K562 (cell line): Measurements from ENCODE around the gene MAP3K7. TPM values are rescaled to one million over a fixed set of nuclear protein-coding genes. Genes with fewer than 3 reads are reported as not detected.

Source experiments
- BRD9 ChIP-seq: fragments of 450-650 bp; IDR thresholded peaks from 2 replicates; pipeline ENCODE4 v1.6.1; 2018; ENCODE audit warnings: low read depth; ENCODE audit not compliant: partially characterized antibody
- BRF1 ChIP-seq: IDR thresholded peaks from 3 replicates; pipeline ENCODE4 v1.6.1; 2011; ENCODE audit warnings: borderline replicate concordance, mild to moderate bottlenecking; ENCODE audit not compliant: insufficient read length; ENCODE audit errors: extremely low read depth
- ELF4 ChIP-seq: fragments of 450-650 bp; formaldehyde crosslinking; IDR thresholded peaks from 2 replicates; pipeline ENCODE4 v1.4.0; 2022; ENCODE audit warnings: missing genetic modification characterization
- MBD2 ChIP-seq: sonication (generic); IDR thresholded peaks from 2 replicates; pipeline ENCODE4 v1.6.1; 2016; ENCODE audit warnings: low read depth, borderline replicate concordance
- NBN ChIP-seq: fragments of 450-650 bp; IDR thresholded peaks from 2 replicates; pipeline ENCODE4 v1.6.1; 2016; ENCODE audit warnings: low read depth, mild to moderate bottlenecking
- TEAD2 ChIP-seq: fragments of 450-650 bp; IDR thresholded peaks from 2 replicates; pipeline ENCODE4 v1.6.1; 2016; ENCODE audit warnings: missing genetic modification characterization, control low read depth, missing compliant biosample characterization
- ZNF76 ChIP-seq: fragments of 250-450 bp; sonication (Bioruptor Pico); IDR thresholded peaks from 2 replicates; pipeline ENCODE4 v1.4.0; 2020; ENCODE audit warnings: mild to moderate bottlenecking, moderate library complexity, borderline replicate concordance
- ZZZ3 ChIP-seq: fragments of 450-650 bp; IDR thresholded peaks from 2 replicates; pipeline ENCODE4 v1.6.1; 2016; ENCODE audit warnings: antibody characterized with exemption, mild to moderate bottlenecking, moderate library complexity
- polyA plus RNA-seq, 8 experiments: library from polyadenylated mRNA; depleted of rRNA in 4 of 8; stranded (reverse) in 5 of 8; unstranded in 3 of 8; fragments of >200 nt; fragmentation: Nextera tagmentation in 2 of 8; fragmentation: Illumina TruSeq in 1 of 8; extraction: Ambion mirVana in 2 of 8; extraction: Trizol in 1 of 8; gene quantifications; 2 replicates each; pipeline versions ENCODE4 v1.2.1 to v1.2.3, GENCODE V29; 2011 to 2014; ENCODE audit warnings: inconsistent platforms in 1 of 8, missing spikeins in 1 of 8
- total RNA-seq, 7 experiments: library from RNA; depleted of rRNA in 6 of 7; stranded (reverse); fragments of >200 nt in 6 of 7; fragmentation: Illumina TruSeq in 2 of 7; extraction: Trizol in 2 of 7; gene quantifications; 2 replicates each; pipeline versions ENCODE4 v1.2.1 to v1.2.3, GENCODE V29; 2011 to 2021; ENCODE audit warnings: low replicate concordance in 1 of 7
- TF ChIP-seq, protein P1 (sequence below): sonication (generic); formaldehyde crosslinking; IDR thresholded peaks from 2 replicates; pipeline ENCODE4 v1.8.0; 2022; ENCODE audit warnings: missing genetic modification reagents, mild to moderate bottlenecking, borderline replicate concordance
- TF ChIP-seq, protein P2 (sequence below): IDR thresholded peaks from 2 replicates; pipeline ENCODE4 v1.6.1; 2011; ENCODE audit warnings: borderline replicate concordance, low read depth, mild to moderate bottlenecking, moderate library complexity, low read length; ENCODE audit not compliant: insufficient read depth, poor library complexity, severe bottlenecking
- TF ChIP-seq, protein P3 (sequence below), 2 experiments: fragments of 150-350 bp in 1 of 2; IDR thresholded peaks; 2 replicates each; pipeline ENCODE4 v1.6.1; 2012 to 2016; ENCODE audit warnings: low read depth in 2 of 2, low read length in 2 of 2, mild to moderate bottlenecking in 1 of 2, moderate library complexity in 1 of 2
- TF ChIP-seq, protein P4 (sequence below): fragments of 250-450 bp; sonication (Bioruptor Pico); IDR thresholded peaks from 2 replicates; pipeline ENCODE4 v1.5.0; 2021; ENCODE audit warnings: mild to moderate bottlenecking, borderline replicate concordance
- TF ChIP-seq, protein P5 (sequence below), 2 experiments: fragments of 200-800 bp in 1 of 2; sonication (Bioruptor generic) in 1 of 2; sonication (generic) in 1 of 2; formaldehyde crosslinking in 1 of 2; IDR thresholded peaks in 1 of 2; conservative IDR thresholded peaks in 1 of 2; 2 replicates each; pipeline versions ENCODE4 v1.5.0 to v1.6.1; 2016 to 2020; ENCODE audit warnings: missing compliant biosample characterization in 1 of 2, missing genetic modification characterization in 1 of 2, missing genetic modification reagents in 1 of 2
- TF ChIP-seq, protein P6 (sequence below): sonication (generic); formaldehyde crosslinking; IDR thresholded peaks from 2 replicates; pipeline ENCODE4 v1.8.0; 2022; ENCODE audit warnings: mild to moderate bottlenecking, missing genetic modification reagents

Gene MAP3K7
- total and polyA plus RNA-seq, 9 of the 15 experiments (the other 6 are each of a cell fraction or from before 2014, with no cell fraction given): 13.4 to 60.9 (median 34.8) TPM

DNA sequence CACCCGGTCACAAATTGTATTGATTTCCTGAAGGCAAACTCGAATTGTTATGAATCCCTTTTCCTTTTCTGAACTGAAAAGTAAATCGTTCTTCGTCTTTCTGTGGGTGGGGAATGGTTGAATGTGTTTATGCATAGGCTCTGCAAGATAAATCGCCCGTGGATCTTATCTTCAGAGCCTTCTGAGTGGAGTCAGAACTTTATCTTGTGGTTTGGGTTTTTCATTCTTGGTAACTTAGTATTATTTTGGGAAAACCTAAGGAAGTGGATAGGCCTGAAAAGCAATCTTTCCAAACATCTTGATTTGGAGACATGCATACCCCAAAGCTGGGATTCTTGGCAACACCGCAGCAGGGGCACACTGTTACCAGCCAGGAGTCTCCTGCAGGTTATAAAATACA is 122.4 kb downstream of the MAP3K7 start (continued):
- TF ChIP-seq, protein P1, sequence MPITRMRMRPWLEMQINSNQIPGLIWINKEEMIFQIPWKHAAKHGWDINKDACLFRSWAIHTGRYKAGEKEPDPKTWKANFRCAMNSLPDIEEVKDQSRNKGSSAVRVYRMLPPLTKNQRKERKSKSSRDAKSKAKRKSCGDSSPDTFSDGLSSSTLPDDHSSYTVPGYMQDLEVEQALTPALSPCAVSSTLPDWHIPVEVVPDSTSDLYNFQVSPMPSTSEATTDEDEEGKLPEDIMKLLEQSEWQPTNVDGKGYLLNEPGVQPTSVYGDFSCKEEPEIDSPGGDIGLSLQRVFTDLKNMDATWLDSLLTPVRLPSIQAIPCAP (CRISPR knock-in tag): no peak
- TF ChIP-seq TEAD2 (tag) (no peak), NBN (no peak; the same call in 1 of the 2 replicates), ZNF76 (CRISPR knock-in tag) (no peak), ELF4 (no peak), ZZZ3 (no peak), BRD9 (no peak), BRF1 (no peak), MBD2 (no peak)
- TF ChIP-seq, protein P2, sequence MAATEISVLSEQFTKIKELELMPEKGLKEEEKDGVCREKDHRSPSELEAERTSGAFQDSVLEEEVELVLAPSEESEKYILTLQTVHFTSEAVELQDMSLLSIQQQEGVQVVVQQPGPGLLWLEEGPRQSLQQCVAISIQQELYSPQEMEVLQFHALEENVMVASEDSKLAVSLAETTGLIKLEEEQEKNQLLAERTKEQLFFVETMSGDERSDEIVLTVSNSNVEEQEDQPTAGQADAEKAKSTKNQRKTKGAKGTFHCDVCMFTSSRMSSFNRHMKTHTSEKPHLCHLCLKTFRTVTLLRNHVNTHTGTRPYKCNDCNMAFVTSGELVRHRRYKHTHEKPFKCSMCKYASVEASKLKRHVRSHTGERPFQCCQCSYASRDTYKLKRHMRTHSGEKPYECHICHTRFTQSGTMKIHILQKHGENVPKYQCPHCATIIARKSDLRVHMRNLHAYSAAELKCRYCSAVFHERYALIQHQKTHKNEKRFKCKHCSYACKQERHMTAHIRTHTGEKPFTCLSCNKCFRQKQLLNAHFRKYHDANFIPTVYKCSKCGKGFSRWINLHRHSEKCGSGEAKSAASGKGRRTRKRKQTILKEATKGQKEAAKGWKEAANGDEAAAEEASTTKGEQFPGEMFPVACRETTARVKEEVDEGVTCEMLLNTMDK: no peak
- TF ChIP-seq, protein P3, sequence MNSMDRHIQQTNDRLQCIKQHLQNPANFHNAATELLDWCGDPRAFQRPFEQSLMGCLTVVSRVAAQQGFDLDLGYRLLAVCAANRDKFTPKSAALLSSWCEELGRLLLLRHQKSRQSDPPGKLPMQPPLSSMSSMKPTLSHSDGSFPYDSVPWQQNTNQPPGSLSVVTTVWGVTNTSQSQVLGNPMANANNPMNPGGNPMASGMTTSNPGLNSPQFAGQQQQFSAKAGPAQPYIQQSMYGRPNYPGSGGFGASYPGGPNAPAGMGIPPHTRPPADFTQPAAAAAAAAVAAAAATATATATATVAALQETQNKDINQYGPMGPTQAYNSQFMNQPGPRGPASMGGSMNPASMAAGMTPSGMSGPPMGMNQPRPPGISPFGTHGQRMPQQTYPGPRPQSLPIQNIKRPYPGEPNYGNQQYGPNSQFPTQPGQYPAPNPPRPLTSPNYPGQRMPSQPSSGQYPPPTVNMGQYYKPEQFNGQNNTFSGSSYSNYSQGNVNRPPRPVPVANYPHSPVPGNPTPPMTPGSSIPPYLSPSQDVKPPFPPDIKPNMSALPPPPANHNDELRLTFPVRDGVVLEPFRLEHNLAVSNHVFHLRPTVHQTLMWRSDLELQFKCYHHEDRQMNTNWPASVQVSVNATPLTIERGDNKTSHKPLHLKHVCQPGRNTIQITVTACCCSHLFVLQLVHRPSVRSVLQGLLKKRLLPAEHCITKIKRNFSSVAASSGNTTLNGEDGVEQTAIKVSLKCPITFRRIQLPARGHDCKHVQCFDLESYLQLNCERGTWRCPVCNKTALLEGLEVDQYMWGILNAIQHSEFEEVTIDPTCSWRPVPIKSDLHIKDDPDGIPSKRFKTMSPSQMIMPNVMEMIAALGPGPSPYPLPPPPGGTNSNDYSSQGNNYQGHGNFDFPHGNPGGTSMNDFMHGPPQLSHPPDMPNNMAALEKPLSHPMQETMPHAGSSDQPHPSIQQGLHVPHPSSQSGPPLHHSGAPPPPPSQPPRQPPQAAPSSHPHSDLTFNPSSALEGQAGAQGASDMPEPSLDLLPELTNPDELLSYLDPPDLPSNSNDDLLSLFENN (IDR thresholded peaks at IDR 0.05; ENCODE audit: low read depth in 2 of 2, low read length in 2 of 2): no peak
- TF ChIP-seq, protein P4, sequence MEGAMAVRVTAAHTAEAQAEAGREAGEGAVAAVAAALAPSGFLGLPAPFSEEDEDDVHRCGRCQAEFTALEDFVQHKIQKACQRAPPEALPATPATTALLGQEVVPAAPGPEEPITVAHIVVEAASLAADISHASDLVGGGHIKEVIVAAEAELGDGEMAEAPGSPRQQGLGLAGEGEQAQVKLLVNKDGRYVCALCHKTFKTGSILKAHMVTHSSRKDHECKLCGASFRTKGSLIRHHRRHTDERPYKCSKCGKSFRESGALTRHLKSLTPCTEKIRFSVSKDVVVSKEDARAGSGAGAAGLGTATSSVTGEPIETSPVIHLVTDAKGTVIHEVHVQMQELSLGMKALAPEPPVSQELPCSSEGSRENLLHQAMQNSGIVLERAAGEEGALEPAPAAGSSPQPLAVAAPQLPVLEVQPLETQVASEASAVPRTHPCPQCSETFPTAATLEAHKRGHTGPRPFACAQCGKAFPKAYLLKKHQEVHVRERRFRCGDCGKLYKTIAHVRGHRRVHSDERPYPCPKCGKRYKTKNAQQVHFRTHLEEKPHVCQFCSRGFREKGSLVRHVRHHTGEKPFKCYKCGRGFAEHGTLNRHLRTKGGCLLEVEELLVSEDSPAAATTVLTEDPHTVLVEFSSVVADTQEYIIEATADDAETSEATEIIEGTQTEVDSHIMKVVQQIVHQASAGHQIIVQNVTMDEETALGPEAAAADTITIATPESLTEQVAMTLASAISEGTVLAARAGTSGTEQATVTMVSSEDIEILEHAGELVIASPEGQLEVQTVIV (CRISPR knock-in tag): no peak
- TF ChIP-seq, protein P5, sequence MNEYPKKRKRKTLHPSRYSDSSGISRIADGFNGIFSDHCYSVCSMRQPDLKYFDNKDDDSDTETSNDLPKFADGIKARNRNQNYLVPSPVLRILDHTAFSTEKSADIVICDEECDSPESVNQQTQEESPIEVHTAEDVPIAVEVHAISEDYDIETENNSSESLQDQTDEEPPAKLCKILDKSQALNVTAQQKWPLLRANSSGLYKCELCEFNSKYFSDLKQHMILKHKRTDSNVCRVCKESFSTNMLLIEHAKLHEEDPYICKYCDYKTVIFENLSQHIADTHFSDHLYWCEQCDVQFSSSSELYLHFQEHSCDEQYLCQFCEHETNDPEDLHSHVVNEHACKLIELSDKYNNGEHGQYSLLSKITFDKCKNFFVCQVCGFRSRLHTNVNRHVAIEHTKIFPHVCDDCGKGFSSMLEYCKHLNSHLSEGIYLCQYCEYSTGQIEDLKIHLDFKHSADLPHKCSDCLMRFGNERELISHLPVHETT (CRISPR knock-in tag; conservative IDR thresholded peaks at IDR 0.05 in 1 of 2, IDR thresholded peaks at IDR 0.05 in 1 of 2): no peak
- TF ChIP-seq, protein P6, sequence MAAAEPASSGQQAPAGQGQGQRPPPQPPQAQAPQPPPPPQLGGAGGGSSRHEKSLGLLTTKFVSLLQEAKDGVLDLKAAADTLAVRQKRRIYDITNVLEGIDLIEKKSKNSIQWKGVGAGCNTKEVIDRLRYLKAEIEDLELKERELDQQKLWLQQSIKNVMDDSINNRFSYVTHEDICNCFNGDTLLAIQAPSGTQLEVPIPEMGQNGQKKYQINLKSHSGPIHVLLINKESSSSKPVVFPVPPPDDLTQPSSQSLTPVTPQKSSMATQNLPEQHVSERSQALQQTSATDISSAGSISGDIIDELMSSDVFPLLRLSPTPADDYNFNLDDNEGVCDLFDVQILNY (CRISPR knock-in tag): no peak
